Fibroblast of villous mesenchyme (primary cell): Measurements from ENCODE around the gene COG8. TPM values are rescaled to one million over a fixed set of nuclear protein-coding genes. Genes with fewer than 3 reads are reported as not detected.

ENCODE experiments used
- DNase-seq: peaks from one replicate; pipeline ENCODE4 v3.0.0-alpha.2; 2010; ENCODE audit warnings: low read depth
- H3K4me3 ChIP-seq: 2 replicates; pipeline ENCODE4 v1.5.1; 2011; ENCODE audit warnings: low read depth, mild to moderate bottlenecking, low read length
- total RNA-seq: library from RNA; depleted of rRNA; stranded (reverse); fragments of >200 nt; gene quantifications from 2 replicates; pipeline ENCODE4 v1.2.3, GENCODE V29; 2012
- TF ChIP-seq, protein P1 (sequence below): IDR thresholded peaks from 2 replicates; pipeline ENCODE4 v1.5.1; 2012; ENCODE audit warnings: low read depth, mild to moderate bottlenecking, low read length; ENCODE audit not compliant: insufficient read depth

Gene COG8
- total RNA-seq, 1 donor = 36.3 TPM

DNA sequence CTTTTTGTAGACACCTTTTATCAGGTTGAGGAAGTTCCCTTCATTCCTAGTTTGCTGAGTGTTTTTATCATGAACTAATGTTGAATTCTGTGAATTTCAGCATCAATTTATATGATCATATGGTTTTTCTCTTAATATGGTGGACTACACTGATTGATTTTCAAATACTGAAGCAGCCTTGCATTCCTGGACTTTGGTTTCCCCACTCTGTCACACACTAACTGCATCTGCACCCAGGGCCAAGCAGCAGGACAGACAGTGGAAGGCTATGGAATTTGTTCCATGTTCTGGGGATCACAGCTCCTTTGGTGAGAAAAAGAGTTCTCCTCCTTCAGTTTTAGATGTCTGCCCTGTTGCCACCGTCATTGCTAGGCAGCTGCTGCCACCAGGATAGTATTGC, 38.7 kb upstream of the COG8 start:
- TF ChIP-seq, protein P1, sequence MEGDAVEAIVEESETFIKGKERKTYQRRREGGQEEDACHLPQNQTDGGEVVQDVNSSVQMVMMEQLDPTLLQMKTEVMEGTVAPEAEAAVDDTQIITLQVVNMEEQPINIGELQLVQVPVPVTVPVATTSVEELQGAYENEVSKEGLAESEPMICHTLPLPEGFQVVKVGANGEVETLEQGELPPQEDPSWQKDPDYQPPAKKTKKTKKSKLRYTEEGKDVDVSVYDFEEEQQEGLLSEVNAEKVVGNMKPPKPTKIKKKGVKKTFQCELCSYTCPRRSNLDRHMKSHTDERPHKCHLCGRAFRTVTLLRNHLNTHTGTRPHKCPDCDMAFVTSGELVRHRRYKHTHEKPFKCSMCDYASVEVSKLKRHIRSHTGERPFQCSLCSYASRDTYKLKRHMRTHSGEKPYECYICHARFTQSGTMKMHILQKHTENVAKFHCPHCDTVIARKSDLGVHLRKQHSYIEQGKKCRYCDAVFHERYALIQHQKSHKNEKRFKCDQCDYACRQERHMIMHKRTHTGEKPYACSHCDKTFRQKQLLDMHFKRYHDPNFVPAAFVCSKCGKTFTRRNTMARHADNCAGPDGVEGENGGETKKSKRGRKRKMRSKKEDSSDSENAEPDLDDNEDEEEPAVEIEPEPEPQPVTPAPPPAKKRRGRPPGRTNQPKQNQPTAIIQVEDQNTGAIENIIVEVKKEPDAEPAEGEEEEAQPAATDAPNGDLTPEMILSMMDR = no peak
- no peak overlapping the region for H3K4me3 ChIP-seq
- no peak for DNase-seq

DNA sequence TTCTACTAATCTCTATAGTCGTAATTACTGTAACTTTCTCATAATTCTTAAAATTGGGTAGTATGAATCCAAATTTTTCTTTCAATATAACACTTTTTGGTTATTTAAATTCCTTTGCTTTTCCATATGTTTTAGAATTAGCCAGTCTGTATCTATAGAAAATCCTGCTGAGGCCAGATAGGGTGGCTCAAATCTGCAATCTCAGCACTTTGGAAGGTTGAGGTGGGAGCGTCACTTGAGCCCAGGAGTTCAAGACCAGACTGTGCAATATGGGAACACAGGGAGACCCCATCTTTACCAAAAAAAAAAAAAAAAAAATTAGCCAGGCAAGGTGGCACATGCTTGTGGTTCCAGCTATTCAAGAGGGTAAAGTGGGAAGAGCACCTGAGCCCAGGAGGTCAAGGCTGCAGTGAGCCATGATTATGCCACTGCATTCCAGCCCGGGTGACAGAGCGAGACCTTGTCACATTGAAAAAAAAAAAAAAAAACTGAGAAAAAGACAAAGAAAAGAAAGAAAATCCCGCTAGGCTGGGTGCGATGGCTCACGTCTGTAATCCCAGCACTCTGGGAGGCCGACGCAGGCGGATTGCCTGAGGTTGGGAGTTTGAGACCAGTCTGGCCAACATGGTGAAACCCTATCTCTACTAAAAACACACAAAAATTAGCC, 37.2 kb upstream of the COG8 start:
- no peak for DNase-seq
- no peak overlapping the region for H3K4me3 ChIP-seq
- TF ChIP-seq, protein P1 = no peak

DNA sequence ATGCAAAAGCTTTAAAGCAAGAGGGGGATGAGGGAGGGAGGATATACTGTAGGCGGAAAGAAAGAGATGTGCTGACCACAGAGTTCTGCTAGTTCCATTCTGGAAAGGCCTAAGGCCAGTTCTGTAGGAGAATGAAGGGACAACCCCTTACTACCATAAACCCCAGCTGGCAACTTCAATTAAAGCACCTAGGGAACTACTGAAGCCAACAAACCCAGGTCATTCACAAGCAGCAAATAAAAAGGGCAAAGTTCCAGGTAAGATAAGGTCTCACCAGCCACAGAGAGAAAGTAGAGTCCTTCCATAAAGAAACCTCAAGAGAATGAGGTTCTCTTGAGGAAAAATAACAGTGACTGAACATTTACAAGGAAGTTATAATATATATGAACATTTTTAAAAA, 33.7 kb upstream of the COG8 start:
- no peak for DNase-seq
- no peak overlapping the region for H3K4me3 ChIP-seq
- TF ChIP-seq, protein P1 = no peak

GRCh38 chr16:69371564-69371963, 32.2 kb upstream of the COG8 start:
- TF ChIP-seq, protein P1 = no peak
- DNase-seq = no peak
- H3K4me3 ChIP-seq = no peak overlapping the region

GRCh38 chr16:69368866-69369265, 29.5 kb upstream of the COG8 start:
- TF ChIP-seq, protein P1 = no peak
- no peak overlapping the region for H3K4me3 ChIP-seq
- no peak for DNase-seq

DNA sequence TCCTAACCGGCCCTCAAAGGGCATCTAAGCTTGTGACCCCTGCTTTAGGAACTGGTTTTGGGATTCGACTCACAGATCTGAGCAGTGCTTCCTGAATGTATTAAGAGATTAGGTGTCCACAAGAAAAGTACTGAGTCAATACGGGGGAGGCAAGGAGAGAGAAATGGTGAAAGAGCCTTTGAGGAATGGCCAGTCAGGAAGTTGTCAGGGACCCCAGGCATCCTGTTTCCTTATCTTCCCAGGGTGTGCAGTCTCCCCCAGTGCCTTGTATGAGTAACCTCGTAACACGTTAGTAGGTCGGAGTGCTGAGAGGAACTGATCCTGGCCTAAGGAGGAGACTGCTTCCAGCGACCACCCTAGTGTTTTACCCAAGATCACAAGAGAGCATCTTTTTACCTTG, 28.6 kb upstream of the COG8 start:
- DNase-seq = peak; percentile 83
- TF ChIP-seq, protein P1 = no peak
- H3K4me3 ChIP-seq = no peak overlapping the region

DNA sequence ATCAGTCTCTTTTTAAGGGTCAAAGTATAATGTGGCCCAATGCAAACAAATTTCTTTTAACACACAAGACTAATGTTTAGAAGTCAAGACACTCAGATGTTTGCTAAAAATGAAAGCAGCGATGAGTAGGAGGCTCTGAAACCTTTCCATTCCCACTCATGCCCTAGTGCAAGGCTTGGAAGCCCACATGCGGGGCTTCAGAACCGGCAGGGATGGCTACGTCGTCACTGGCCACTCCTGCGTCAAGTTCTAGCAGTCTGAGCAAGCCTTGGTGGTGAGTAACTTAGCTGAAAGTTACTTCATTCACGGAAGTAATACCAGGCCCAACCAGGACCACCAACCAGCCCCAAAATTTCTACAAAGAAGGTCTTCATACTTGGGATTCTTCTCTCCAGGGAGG, 27.1 kb upstream of the COG8 start:
- TF ChIP-seq, protein P1 = no peak
- no peak for DNase-seq

More for the DNA sequence above, 27.1 kb upstream of the COG8 start:
- H3K4me3 ChIP-seq = no peak overlapping the region
